GM15510 (cell line): ENCODE measurements around the gene SRCIN1.

ENCODE experiments used
- POLR2A ChIP-seq: IDR thresholded peaks from 3 replicates; pipeline ENCODE4 v1.6.1; 2011; ENCODE audit warnings: borderline replicate concordance; ENCODE audit not compliant: insufficient read length; ENCODE audit errors: extremely low read depth

The SRCIN1 gene

GRCh38 chr17:38557836-38558727, 47.7 kb downstream of the SRCIN1 start:
- no peak for TF ChIP-seq POLR2A

GRCh38 chr17:38557396-38557795, 48.4 kb downstream of the SRCIN1 start:
- TF ChIP-seq POLR2A = no peak

GRCh38 chr17:38556239-38556638, 49.5 kb downstream of the SRCIN1 start:
- TF ChIP-seq POLR2A = no peak

GRCh38 chr17:38554430-38555350, 51.1 kb downstream of the SRCIN1 start:
- TF ChIP-seq POLR2A = no peak

- TF ChIP-seq POLR2A = no peak
Measured at GRCh38 chr17:38552343-38552742, 53.4 kb downstream of the SRCIN1 start.

GRCh38 chr17:38551121-38551520, 54.6 kb downstream of the SRCIN1 start:
- no peak for TF ChIP-seq POLR2A

- no peak for TF ChIP-seq POLR2A
Measured at GRCh38 chr17:38550661-38551060, 55.1 kb downstream of the SRCIN1 start.

GRCh38 chr17:38549285-38549684, 56.5 kb downstream of the SRCIN1 start:
- TF ChIP-seq POLR2A = no peak

GRCh38 chr17:38547444-38547843, 58.3 kb downstream of the SRCIN1 start:
- TF ChIP-seq POLR2A = no peak

GRCh38 chr17:38546396-38546795, 59.4 kb downstream of the SRCIN1 start:
- TF ChIP-seq POLR2A = no peak

- TF ChIP-seq POLR2A = no peak
Measured at GRCh38 chr17:38545531-38546225, 60.1 kb downstream of the SRCIN1 start.

GRCh38 chr17:38544839-38545209, 60.9 kb downstream of the SRCIN1 start:
- no peak for TF ChIP-seq POLR2A

- no peak for TF ChIP-seq POLR2A
Measured at GRCh38 chr17:38544175-38544838, 61.4 kb downstream of the SRCIN1 start.
